Cardiac fibroblast (primary cell): ENCODE results near the gene PRCP.
A peak's percentile ranks its signal among the peaks of the same experiment; 100 is the strongest.

Experiments
- DNase-seq, 2 donors: peaks; one replicate each; pipeline versions ENCODE4 v3.0.0 to v3.0.0-alpha.2; 2010; ENCODE audit warnings: low read depth in 2 of 2
- H3K4me3 ChIP-seq, 2 donors: replicated peaks in 1 of 2; 1 replicate in 1 of 2; 2 replicates in 1 of 2; pipeline ENCODE4 v1.5.1; 2011; ENCODE audit warnings: low read depth in 2 of 2, low read length in 2 of 2, mild to moderate bottlenecking in 2 of 2, moderate library complexity in 1 of 2
- TF ChIP-seq, protein P1 (sequence below): IDR thresholded peaks from one replicate; pipeline ENCODE4 v1.5.1; 2011; ENCODE audit warnings: low read depth, mild to moderate bottlenecking, low read length, inconsistent platforms

Gene PRCP

DNA sequence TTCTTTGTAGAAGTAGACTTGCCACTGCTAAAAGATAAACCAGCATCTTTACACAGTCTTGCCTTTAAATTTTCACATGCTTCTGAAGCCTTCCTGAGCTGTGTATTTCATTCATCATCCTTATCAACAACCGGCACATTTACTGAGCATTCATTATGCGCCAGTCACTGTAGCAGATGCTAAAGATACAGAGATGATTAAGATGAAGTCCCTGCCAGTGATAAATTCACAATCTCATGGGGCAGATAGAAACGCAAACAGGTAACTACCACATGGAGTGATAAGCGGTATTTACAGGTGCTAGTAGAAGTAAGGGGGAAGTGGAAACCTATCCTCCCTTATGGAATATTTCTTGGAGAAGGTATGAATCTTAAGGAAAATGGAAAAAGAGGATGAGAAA, 67.2 kb downstream of the PRCP start:
- H3K4me3 ChIP-seq: no peak overlapping the region
- DNase-seq: no peak
- TF ChIP-seq, protein P1, sequence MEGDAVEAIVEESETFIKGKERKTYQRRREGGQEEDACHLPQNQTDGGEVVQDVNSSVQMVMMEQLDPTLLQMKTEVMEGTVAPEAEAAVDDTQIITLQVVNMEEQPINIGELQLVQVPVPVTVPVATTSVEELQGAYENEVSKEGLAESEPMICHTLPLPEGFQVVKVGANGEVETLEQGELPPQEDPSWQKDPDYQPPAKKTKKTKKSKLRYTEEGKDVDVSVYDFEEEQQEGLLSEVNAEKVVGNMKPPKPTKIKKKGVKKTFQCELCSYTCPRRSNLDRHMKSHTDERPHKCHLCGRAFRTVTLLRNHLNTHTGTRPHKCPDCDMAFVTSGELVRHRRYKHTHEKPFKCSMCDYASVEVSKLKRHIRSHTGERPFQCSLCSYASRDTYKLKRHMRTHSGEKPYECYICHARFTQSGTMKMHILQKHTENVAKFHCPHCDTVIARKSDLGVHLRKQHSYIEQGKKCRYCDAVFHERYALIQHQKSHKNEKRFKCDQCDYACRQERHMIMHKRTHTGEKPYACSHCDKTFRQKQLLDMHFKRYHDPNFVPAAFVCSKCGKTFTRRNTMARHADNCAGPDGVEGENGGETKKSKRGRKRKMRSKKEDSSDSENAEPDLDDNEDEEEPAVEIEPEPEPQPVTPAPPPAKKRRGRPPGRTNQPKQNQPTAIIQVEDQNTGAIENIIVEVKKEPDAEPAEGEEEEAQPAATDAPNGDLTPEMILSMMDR: no peak

DNA sequence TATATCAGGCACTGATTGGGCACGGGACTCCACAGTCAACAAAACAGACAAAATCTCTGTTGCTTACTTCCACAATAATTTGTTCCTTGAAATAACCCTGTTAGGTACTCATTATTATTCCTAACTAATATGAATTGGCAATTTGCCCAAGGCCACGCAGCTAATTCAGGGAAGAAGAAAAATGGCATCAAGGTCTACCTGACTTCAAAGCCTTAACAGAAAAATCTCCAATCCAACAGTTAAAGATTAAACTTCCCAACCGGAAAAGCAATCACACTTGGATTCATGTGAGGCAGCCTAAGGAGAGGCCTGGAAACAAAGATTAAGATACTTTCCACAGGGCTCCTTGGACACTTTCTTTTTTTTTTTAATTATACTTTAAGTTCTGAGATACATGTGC, 68.9 kb downstream of the PRCP start:
- H3K4me3 ChIP-seq: no peak overlapping the region
- no peak for DNase-seq
- TF ChIP-seq, protein P1: no peak

DNA sequence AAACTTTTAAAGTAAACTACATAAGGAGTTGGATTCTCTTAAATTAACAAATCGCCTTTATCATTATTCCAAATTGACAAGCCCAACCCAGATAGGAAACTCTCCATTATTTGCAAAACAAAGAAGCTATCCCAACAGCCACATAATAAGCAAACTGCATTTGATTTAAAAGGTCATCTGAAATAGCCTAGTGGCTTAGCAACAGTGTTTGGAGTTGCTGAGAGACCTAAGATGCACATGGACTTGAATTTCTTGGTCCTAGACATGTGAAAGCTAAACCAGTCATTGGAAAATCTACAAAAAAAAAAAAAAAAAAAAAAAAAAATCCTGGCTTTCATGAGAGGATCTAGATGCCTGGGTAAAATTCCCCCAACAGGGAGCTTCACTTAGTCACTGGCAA, 69.5 kb downstream of the PRCP start:
- DNase-seq: no peak
- no peak overlapping the region for H3K4me3 ChIP-seq
- TF ChIP-seq, protein P1: no peak

DNA sequence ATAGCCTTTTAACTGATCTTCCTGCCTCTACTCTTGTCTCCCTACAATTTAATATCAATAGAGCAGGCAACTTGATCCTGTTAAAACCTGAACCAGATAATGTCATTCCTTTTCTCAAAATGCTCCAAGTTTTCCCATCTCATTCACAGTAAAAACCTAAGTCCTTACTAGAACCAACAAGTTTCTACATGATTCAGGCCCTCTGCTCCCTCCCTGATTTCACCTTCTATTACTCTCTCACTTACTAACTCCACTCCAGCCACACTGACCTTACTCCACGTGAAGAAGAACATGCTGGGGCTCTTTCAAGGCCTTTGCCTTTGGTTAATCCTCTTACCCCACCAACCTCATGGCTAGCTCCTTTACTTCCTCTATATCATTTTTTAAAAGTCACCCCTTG, 71.1 kb downstream of the PRCP start:
- DNase-seq: no peak
- TF ChIP-seq, protein P1: no peak
- H3K4me3 ChIP-seq: no peak overlapping the region

DNA sequence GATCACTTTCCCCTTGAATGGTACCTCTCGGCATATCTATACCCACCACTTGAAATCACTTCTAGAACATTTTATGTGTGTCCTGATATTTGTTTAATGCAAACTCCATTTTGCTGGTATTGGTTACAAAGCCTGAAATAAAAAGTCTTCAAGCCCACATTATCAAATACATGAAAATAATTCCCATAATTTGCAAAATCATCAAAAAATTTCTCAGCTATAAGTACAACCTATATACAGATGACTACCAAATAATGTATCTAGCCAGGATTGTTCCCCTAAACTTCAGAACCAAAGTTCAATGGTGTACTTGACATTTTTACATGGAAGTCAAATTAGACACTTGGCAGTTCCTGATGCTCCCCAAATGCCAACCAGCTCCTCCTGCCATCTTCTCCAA, 71.8 kb downstream of the PRCP start:
- no peak overlapping the region for H3K4me3 ChIP-seq
- DNase-seq: no peak
- TF ChIP-seq, protein P1: no peak

DNA sequence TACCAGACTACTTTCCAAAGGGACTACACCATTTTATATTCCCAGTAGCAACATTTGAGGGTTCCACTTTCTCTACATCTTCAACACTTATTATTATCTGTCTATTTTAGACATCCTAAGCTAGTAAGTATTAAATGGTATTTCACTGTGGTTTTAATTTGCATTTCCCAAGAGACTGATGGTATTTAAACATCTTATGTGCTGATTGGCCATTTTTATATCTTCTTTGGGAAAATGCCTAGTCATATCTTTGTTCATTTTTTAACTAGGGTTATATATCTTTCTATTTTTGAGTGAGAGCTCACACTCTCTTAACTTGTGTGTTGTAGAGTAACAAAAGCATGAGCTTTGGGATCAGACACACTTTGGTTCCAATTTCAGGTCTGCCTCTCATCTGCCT, 73.7 kb downstream of the PRCP start:
- TF ChIP-seq, protein P1: no peak
- no peak overlapping the region for H3K4me3 ChIP-seq
- DNase-seq: peak; percentile 26 to 31

DNA sequence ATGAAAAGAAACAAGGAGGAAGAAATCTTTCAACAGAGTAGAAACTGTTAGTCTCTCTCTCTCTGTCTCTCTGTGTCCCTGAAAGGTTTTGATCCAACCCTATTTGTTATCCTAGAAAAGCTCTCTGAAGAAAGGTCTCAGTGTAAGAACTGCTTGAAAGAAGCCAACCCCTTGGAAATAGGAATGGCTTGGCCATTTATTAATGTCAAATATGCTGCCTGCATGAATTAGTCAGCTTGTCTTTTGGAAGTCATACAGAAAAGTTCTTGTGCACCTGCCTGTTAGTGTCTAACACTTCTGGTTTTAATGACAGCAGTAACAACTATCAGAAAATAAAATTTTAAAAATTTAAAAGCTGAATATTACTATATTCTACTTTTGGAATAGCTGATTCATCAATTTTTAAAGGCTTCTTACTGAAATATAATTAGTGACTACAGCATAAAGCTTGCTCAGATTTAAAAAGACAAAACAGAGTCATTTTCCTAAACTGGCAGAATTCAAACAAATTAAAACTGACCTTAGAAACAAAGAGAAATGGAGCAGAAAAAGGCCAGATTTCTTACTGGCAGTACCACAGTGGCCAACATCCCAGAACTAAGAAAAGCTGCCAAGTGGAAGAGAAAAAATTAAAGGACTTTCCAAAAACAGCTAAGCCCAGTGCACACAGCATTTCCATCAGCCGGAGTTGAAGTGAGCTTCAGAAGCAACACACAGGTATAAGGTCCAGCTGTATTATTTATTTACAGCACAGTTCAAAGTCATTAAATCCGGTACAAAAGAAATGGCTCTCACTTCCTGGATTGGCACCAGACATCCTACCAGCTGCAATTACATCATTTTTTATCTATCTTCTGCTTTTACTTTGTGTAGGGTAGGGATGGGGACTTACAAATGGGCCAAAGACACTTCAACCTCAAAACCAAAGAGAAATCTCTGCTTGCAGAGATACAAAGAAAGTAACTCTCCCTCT, 76.3 kb downstream of the PRCP start:
- TF ChIP-seq, protein P1: no peak
- no peak overlapping the region for H3K4me3 ChIP-seq
- DNase-seq: peak in 1 of 2 donors; percentile 1
